Measurements from ENCODE around the gene KAT14. TPM values are rescaled to one million over a fixed set of nuclear protein-coding genes. Genes with fewer than 3 reads are reported as not detected.
"Not testable (repeated sequence)": the region's sequence is repeated elsewhere in the genome, so short reads cannot be mapped to it uniquely, and the experiment has no call there.

The KAT14 gene
- total RNA-seq, 2 experiments from 2014 or later = 17.9 to 18.4 TPM

GRCh38 chr20:18180815-18181214 lies 43.2 kb downstream of the KAT14 start:
- no peak overlapping the region for H3K4me3 Mint-ChIP-seq
- DNase-seq (no peak), ATAC-seq (no peak)
- TF ChIP-seq CTCF (IDR thresholded peaks at IDR 0.05) = no peak
- H3K27ac Mint-ChIP-seq = no peak overlapping the region
- H3K36me3 Mint-ChIP-seq (ENCODE audit: low read depth) = peaks cover 62% of the 10 kb centered on the region
- H3K27me3 Mint-ChIP-seq = no peaks in the 10 kb centered on the region
- ChIA-PET CTCF (no interaction called here), POLR2A (no interaction called here)
- H3K4me1 Mint-ChIP-seq (ENCODE audit: low read depth) = no peaks in the 10 kb centered on the region
- peaks cover 8% of the 10 kb centered on the region for H3K9me3 Mint-ChIP-seq
- intact Hi-C loops (cut with micrococcal nuclease) = no loop called here

- TF ChIP-seq CTCF (IDR thresholded peaks at IDR 0.05) = no peak
- Mint-ChIP-seq H3K36me3 (ENCODE audit: low read depth) (peaks cover 18% of the 10 kb centered on the region), H3K27me3 (no peaks in the 10 kb centered on the region), H3K27ac (no peak overlapping the region), H3K9me3 (no peaks in the 10 kb centered on the region), H3K4me3 (no peak overlapping the region), H3K4me1 (ENCODE audit: low read depth) (peaks cover 8% of the 10 kb centered on the region)
- ChIA-PET POLR2A (no interaction called here), CTCF (no interaction called here)
- ATAC-seq = no peak
- DNase-seq = no peak
- intact Hi-C loops (cut with micrococcal nuclease) = no loop called here
Observed at GRCh38 chr20:18187020-18187419, 49.4 kb downstream of the KAT14 start.

GRCh38 chr20:18188434-18188833 lies 50.8 kb downstream of the KAT14 start:
- ChIA-PET POLR2A (interaction anchor here (0.6 kb wide), 1 partner anchor 55 kb away, joined by 3 read pairs; no protein-coding TSS in a partner anchor), CTCF (no interaction called here)
- ATAC-seq (no peak), DNase-seq (no peak)
- no peak overlapping the region for H3K27ac Mint-ChIP-seq
- no peak for TF ChIP-seq CTCF (IDR thresholded peaks at IDR 0.05)
- H3K36me3 Mint-ChIP-seq (ENCODE audit: low read depth) = peaks cover 12% of the 10 kb centered on the region
- no peak overlapping the region for H3K4me3 Mint-ChIP-seq
- H3K9me3 Mint-ChIP-seq = no peaks in the 10 kb centered on the region
- intact Hi-C loops (cut with micrococcal nuclease) = no loop called here
- H3K4me1 Mint-ChIP-seq (ENCODE audit: low read depth) = peaks cover 8% of the 10 kb centered on the region
- no peaks in the 10 kb centered on the region for H3K27me3 Mint-ChIP-seq

GRCh38 chr20:18190338-18191233 lies 52.9 kb downstream of the KAT14 start:
- Mint-ChIP-seq H3K36me3 (ENCODE audit: low read depth) (peaks cover 4% of the 10 kb centered on the region), H3K4me3 (no peak overlapping the region), H3K27me3 (no peaks in the 10 kb centered on the region), H3K27ac (peak overlapping the region; percentile 36), H3K9me3 (no peaks in the 10 kb centered on the region), H3K4me1 (ENCODE audit: low read depth) (peaks cover 8% of the 10 kb centered on the region)
- ATAC-seq (no peak), DNase-seq (no peak)
- ChIA-PET CTCF (interaction anchor here (0.6 to 1.1 kb wide), 2 partner anchors 44 to 85 kb away, joined by 3 to 4 read pairs; no protein-coding TSS in a partner anchor), POLR2A (interaction anchor here (0.6 to 1.1 kb wide), 2 partner anchors 11 to 20 kb away, joined by 3 read pairs; no protein-coding TSS in a partner anchor)
- no peak for TF ChIP-seq CTCF (IDR thresholded peaks at IDR 0.05)
- intact Hi-C loops (cut with micrococcal nuclease) = no loop called here

GRCh38 chr20:18191306-18191705 lies 53.6 kb downstream of the KAT14 start:
- H3K9me3 Mint-ChIP-seq = no peaks in the 10 kb centered on the region
- intact Hi-C loops (cut with micrococcal nuclease) = no loop called here
- no peak overlapping the region for H3K27ac Mint-ChIP-seq
- ATAC-seq = no peak
- peaks cover 4% of the 10 kb centered on the region for H3K36me3 Mint-ChIP-seq (ENCODE audit: low read depth)
- DNase-seq = no peak
- H3K4me3 Mint-ChIP-seq = no peak overlapping the region
- TF ChIP-seq CTCF (IDR thresholded peaks at IDR 0.05) = no peak
- H3K4me1 Mint-ChIP-seq (ENCODE audit: low read depth) = peaks cover 8% of the 10 kb centered on the region
- H3K27me3 Mint-ChIP-seq = no peaks in the 10 kb centered on the region
- ChIA-PET CTCF (interaction anchor here (1.1 kb wide), 1 partner anchor 85 kb away, joined by 3 read pairs; no protein-coding TSS in a partner anchor), POLR2A (no interaction called here)

- intact Hi-C loops (cut with micrococcal nuclease); H3K27ac Mint-ChIP-seq; CTCF ChIA-PET; ATAC-seq; DNase-seq; H3K36me3 Mint-ChIP-seq (ENCODE audit: low read depth); H3K27me3 Mint-ChIP-seq; H3K9me3 Mint-ChIP-seq; H3K4me3 Mint-ChIP-seq; H3K4me1 Mint-ChIP-seq (ENCODE audit: low read depth); POLR2A ChIA-PET: not testable (repeated sequence)
Observed at GRCh38 chr20:18194461-18194860, 56.8 kb downstream of the KAT14 start.
